ENCODE data around the gene SCYL1.
"Not testable (repeated sequence)": the region's sequence is repeated elsewhere in the genome, so short reads cannot be mapped to it uniquely, and the experiment has no call there.

The SCYL1 gene

GRCh38 chr11:65553301-65554001, 28.6 kb downstream of the SCYL1 start:
- peak; percentile 99 for DNase-seq (ENCODE audit: low read depth)

GRCh38 chr11:65554057-65554818, 29.4 kb downstream of the SCYL1 start:
- no peak for DNase-seq (ENCODE audit: low read depth)

GRCh38 chr11:65554842-65555430, 30.1 kb downstream of the SCYL1 start:
- no peak for DNase-seq (ENCODE audit: low read depth)

- DNase-seq (ENCODE audit: low read depth), result peak; percentile 92
Observed at GRCh38 chr11:65555693-65556231, 30.9 kb downstream of the SCYL1 start.

- DNase-seq (ENCODE audit: low read depth), result no peak
Observed at GRCh38 chr11:65556470-65557279, 31.8 kb downstream of the SCYL1 start.

- DNase-seq (ENCODE audit: low read depth), result no peak
Observed at GRCh38 chr11:65557280-65558001, 32.6 kb downstream of the SCYL1 start.

- no peak for DNase-seq (ENCODE audit: low read depth)
Observed at GRCh38 chr11:65558002-65558929, 33.4 kb downstream of the SCYL1 start, which contains the start of gene LTBP3. Gene LTBP3, minus strand, starts transcription at chr11:65558359. Its CDS starts 400 bp downstream, at chr11:65557959.

GRCh38 chr11:65558930-65559509, 34.1 kb downstream of the SCYL1 start:
- DNase-seq (ENCODE audit: low read depth), result no peak

GRCh38 chr11:65559535-65559934, 34.7 kb downstream of the SCYL1 start:
- no peak for DNase-seq (ENCODE audit: low read depth)

GRCh38 chr11:65559951-65560537, 35.2 kb downstream of the SCYL1 start:
- DNase-seq (ENCODE audit: low read depth), result no peak

- DNase-seq (ENCODE audit: low read depth), result no peak
Observed at GRCh38 chr11:65560555-65561418, 35.9 kb downstream of the SCYL1 start.

GRCh38 chr11:65562020-65562419, 37.1 kb downstream of the SCYL1 start:
- DNase-seq (ENCODE audit: low read depth), result no peak

GRCh38 chr11:65562788-65563187, 37.9 kb downstream of the SCYL1 start:
- no peak for DNase-seq (ENCODE audit: low read depth)

- no peak for DNase-seq (ENCODE audit: low read depth)
Observed at GRCh38 chr11:65563601-65564000, 38.7 kb downstream of the SCYL1 start.

GRCh38 chr11:65564879-65565559, 40.1 kb downstream of the SCYL1 start:
- not testable (repeated sequence) for DNase-seq (ENCODE audit: low read depth)

- no peak for DNase-seq (ENCODE audit: low read depth)
Observed at GRCh38 chr11:65565624-65566453, 41.0 kb downstream of the SCYL1 start.
